H1 (cell line): ENCODE results near the gene PHTF2. TPM values are rescaled to one million over a fixed set of nuclear protein-coding genes. Genes with fewer than 3 reads are reported as not detected.

Experiments used
- CBX8 ChIP-seq: fragments of 300-800, 300-1000 bp; sonication (generic); IDR thresholded peaks from 2 replicates; pipeline ENCODE4 v1.7.1; 2016; ENCODE audit warnings: low read depth, low read length, borderline replicate concordance
- CHD7 ChIP-seq: fragments of 300-600 bp; sonication (generic); IDR thresholded peaks from 2 replicates; pipeline ENCODE4 v1.7.1; 2012; ENCODE audit warnings: low read length, moderate library complexity, mild to moderate bottlenecking, inconsistent platforms; ENCODE audit not compliant: insufficient replicate concordance
- CTCF ChIP-seq, 3 experiments: IDR thresholded peaks; 1 replicate in 2 of 3; 2 replicates in 1 of 3; pipeline versions ENCODE4 v1.5.1 to v1.6.1; 2011; ENCODE audit warnings: low read length in 3 of 3, mild to moderate bottlenecking in 3 of 3, inconsistent platforms in 2 of 3, low read depth in 1 of 3, moderate library complexity in 1 of 3; ENCODE audit not compliant: insufficient read depth in 1 of 3; ENCODE audit errors: control extremely low read depth in 1 of 3
- EGR1 ChIP-seq: IDR thresholded peaks from 2 replicates; pipeline ENCODE4 v1.6.1; 2011; ENCODE audit warnings: low read depth, low read length, borderline replicate concordance
- HDAC6 ChIP-seq: IDR thresholded peaks from one replicate; pipeline ENCODE4 v1.7.1; 2012; ENCODE audit warnings: low read depth, mild to moderate bottlenecking, inconsistent platforms, low read length, moderate library complexity
- KDM5A ChIP-seq: fragments of 200-600 bp; IDR thresholded peaks from 2 replicates; pipeline ENCODE4 v1.7.1; 2012; ENCODE audit warnings: mild to moderate bottlenecking, low read length, inconsistent platforms, mixed read lengths
- MAFK ChIP-seq: IDR thresholded peaks from 2 replicates; pipeline ENCODE4 v1.6.1; 2012; ENCODE audit warnings: low read depth, mild to moderate bottlenecking, improper control_type of control experiment, low read length
- POLR2A ChIP-seq, 2 experiments: IDR thresholded peaks; 1 replicate in 1 of 2; 2 replicates in 1 of 2; pipeline ENCODE4 v1.6.1; 2011; ENCODE audit warnings: low read depth in 2 of 2, low read length in 2 of 2, mild to moderate bottlenecking in 2 of 2; ENCODE audit errors: control extremely low read depth in 1 of 2
- POU5F1 ChIP-seq: IDR thresholded peaks from 2 replicates; pipeline ENCODE4 v1.6.1; 2011; ENCODE audit warnings: low read depth, mild to moderate bottlenecking, low read length, moderate library complexity
- polyA plus RNA-seq, 7 experiments: library from polyadenylated mRNA; depleted of rRNA in 3 of 7; stranded (reverse) in 5 of 7; unstranded in 2 of 7; fragments of >200 nt in 5 of 7; fragments of 200-250 nt in 2 of 7; gene quantifications; 1 replicate in 5 of 7; 2 replicates in 1 of 7; 4 replicates in 1 of 7; pipeline versions ENCODE4 v1.2.1 to v1.2.3, GENCODE V29; 2011 to 2013; ENCODE audit warnings: missing spikeins in 2 of 7, mixed read lengths in 2 of 7
- total RNA-seq: library from RNA; stranded (reverse); fragmentation: NEBNext Ultra II Directional; extraction: Animal tissue kit (Norgen Biotek cat#: 25700); gene quantifications from 2 replicates; pipeline ENCODE4 v1.2.1, GENCODE V29; 2021

The PHTF2 gene
- total and polyA plus RNA-seq, 2 of the 8 experiments (the other 6 are each of a cell fraction or from before 2014, with no cell fraction given), result 9.0 to 25.4 TPM

GRCh38 chr7:77993838-77994237 is 195.3 kb downstream of the PHTF2 start (continued):
- no peak for TF ChIP-seq CHD7
- no peak for TF ChIP-seq MAFK
- no peak for TF ChIP-seq POLR2A (IDR thresholded peaks at IDR 0.05; ENCODE audit: control extremely low read depth in 1 of 2, low read depth in 2 of 2, low read length in 2 of 2)
- no peak for TF ChIP-seq CBX8
- TF ChIP-seq POU5F1, result no peak
- no peak for TF ChIP-seq CTCF (IDR thresholded peaks at IDR 0.05; ENCODE audit: control extremely low read depth in 1 of 3, insufficient read depth in 1 of 3, low read depth in 1 of 3, low read length in 3 of 3)
- TF ChIP-seq KDM5A, result no peak
- no peak for TF ChIP-seq EGR1
- TF ChIP-seq HDAC6, result no peak
